ENCODE data around the gene GALT.

The GALT gene

GRCh38 chr9:34627716-34628655, 18.5 kb upstream of the GALT start:
- no peak for TF ChIP-seq TAF1 (IDR thresholded peaks at IDR 0.05; ENCODE audit: borderline replicate concordance, insufficient read depth, low read length)
- TF ChIP-seq REST (IDR thresholded peaks at IDR 0.05; ENCODE audit: insufficient read depth in 1 of 2, low read depth in 2 of 2, low read length in 2 of 2) = no peak
- no peak for TF ChIP-seq POLR2AphosphoS5 (IDR thresholded peaks at IDR 0.05; ENCODE audit: low read depth, low read length)
- TF ChIP-seq SIN3A (IDR thresholded peaks at IDR 0.05; ENCODE audit: borderline replicate concordance, insufficient read depth, low read length) = no peak
- no peak for TF ChIP-seq FOXP2 (optimal IDR thresholded peaks at IDR 0.05; ENCODE audit: borderline replicate concordance, extremely low read depth, extremely low read length, insufficient read depth)

- no peak for TF ChIP-seq FOXP2 (optimal IDR thresholded peaks at IDR 0.05; ENCODE audit: borderline replicate concordance, extremely low read depth, extremely low read length, insufficient read depth)
- TF ChIP-seq TAF1 (IDR thresholded peaks at IDR 0.05; ENCODE audit: borderline replicate concordance, insufficient read depth, low read length) = no peak
- no peak for TF ChIP-seq POLR2AphosphoS5 (IDR thresholded peaks at IDR 0.05; ENCODE audit: low read depth, low read length)
- no peak for TF ChIP-seq REST (IDR thresholded peaks at IDR 0.05; ENCODE audit: insufficient read depth in 1 of 2, low read depth in 2 of 2, low read length in 2 of 2)
- TF ChIP-seq SIN3A (IDR thresholded peaks at IDR 0.05; ENCODE audit: borderline replicate concordance, insufficient read depth, low read length) = no peak
Observed at GRCh38 chr9:34628656-34629490, 17.6 kb upstream of the GALT start, which contains the start of gene ARID3C. ARID3C (minus strand) TSS chr9:34629066; CDS start chr9:34628014, 1,052 bp downstream.

- no peak for TF ChIP-seq REST (IDR thresholded peaks at IDR 0.05; ENCODE audit: insufficient read depth in 1 of 2, low read depth in 2 of 2, low read length in 2 of 2)
- TF ChIP-seq SIN3A (IDR thresholded peaks at IDR 0.05; ENCODE audit: borderline replicate concordance, insufficient read depth, low read length) = no peak
- no peak for TF ChIP-seq TAF1 (IDR thresholded peaks at IDR 0.05; ENCODE audit: borderline replicate concordance, insufficient read depth, low read length)
- no peak for TF ChIP-seq FOXP2 (optimal IDR thresholded peaks at IDR 0.05; ENCODE audit: borderline replicate concordance, extremely low read depth, extremely low read length, insufficient read depth)
- TF ChIP-seq POLR2AphosphoS5 (IDR thresholded peaks at IDR 0.05; ENCODE audit: low read depth, low read length) = no peak
Observed at GRCh38 chr9:34629491-34629808, 17.0 kb upstream of the GALT start.

GRCh38 chr9:34630402-34631154, 15.9 kb upstream of the GALT start:
- TF ChIP-seq POLR2AphosphoS5 (IDR thresholded peaks at IDR 0.05; ENCODE audit: low read depth, low read length) (no peak), REST (IDR thresholded peaks at IDR 0.05; ENCODE audit: insufficient read depth in 1 of 2, low read depth in 2 of 2, low read length in 2 of 2) (no peak), FOXP2 (optimal IDR thresholded peaks at IDR 0.05; ENCODE audit: borderline replicate concordance, extremely low read depth, extremely low read length, insufficient read depth) (no peak)

Measured in PFSK-1 (cell line).